B cell (primary cell): ENCODE data around the gene PRPF39. TPM values are rescaled to one million over a fixed set of nuclear protein-coding genes. Genes with fewer than 3 reads are reported as not detected.
"Not testable (repeated sequence)": the region's sequence is repeated elsewhere in the genome, so short reads cannot be mapped to it uniquely, and the experiment has no call there.

Experiments used
- ATAC-seq: fragments of 200-7000 bp; cut with Tn5 transposase; one replicate; pipeline ENCODE4 v1.10.0; 2021; ENCODE audit warnings: low read depth, mild to moderate bottlenecking, moderate number of reproducible peaks, moderate library complexity
- CTCF ChIA-PET: fragments of 350-600 bp; sonication (Branson Sonifier 250); formaldehyde crosslinking; loops from one replicate; lab custom pipeline; 2021; ENCODE audit warnings: antibody characterized with exemption, inconsistent platforms; lab: Charles Lee
- POLR2A ChIA-PET: fragments of 350-600 bp; sonication (Branson Sonifier 250); formaldehyde crosslinking; loops from one replicate; lab custom pipeline; 2021; ENCODE audit warnings: antibody characterized with exemption; lab: Charles Lee
- DNase-seq: peaks from one replicate; pipeline ENCODE4 v3.0.0; 2013
- H2AFZ ChIP-seq: 2 replicates; pipeline ENCODE4 v1.6.1; 2012; ENCODE audit warnings: mild to moderate bottlenecking, low read depth, low read length; ENCODE audit not compliant: insufficient read depth, poor library complexity, severe bottlenecking
- H3K27ac ChIP-seq, 2 donors: 1 replicate in 1 of 2; 2 replicates in 1 of 2; pipeline ENCODE4 v1.5.1; 2012 to 2013; ENCODE audit warnings: low read length in 2 of 2, mild to moderate bottlenecking in 2 of 2, moderate library complexity in 1 of 2
- H3K27me3 ChIP-seq, 4 experiments: fragments of 200-600 bp in 1 of 4; sonication (generic) in 1 of 4; replicated peaks in 1 of 4; 1 replicate in 2 of 4; 2 replicates in 2 of 4; pipeline versions ENCODE4 v1.6.1 to v1.7.0; 2013 to 2016; ENCODE audit warnings: low read length in 3 of 4, mild to moderate bottlenecking in 2 of 4, mixed read lengths in 1 of 4, moderate library complexity in 1 of 4; ENCODE audit not compliant: insufficient read depth in 4 of 4, control insufficient read depth in 3 of 4; ENCODE audit errors: control extremely low read depth in 1 of 4
- H3K36me3 ChIP-seq, 2 experiments: replicated peaks in 1 of 2; 1 replicate in 1 of 2; 2 replicates in 1 of 2; pipeline versions ENCODE4 v1.6.1 to v1.7.1; 2013; ENCODE audit warnings: low read length in 1 of 2; ENCODE audit not compliant: insufficient read depth in 2 of 2, control insufficient read depth in 1 of 2; ENCODE audit errors: control extremely low read depth in 1 of 2, extremely low read depth in 1 of 2
- H3K4me1 ChIP-seq, 2 donors: fragments of 200-600 bp in 1 of 2; sonication (generic) in 1 of 2; 1 replicate in 1 of 2; 2 replicates in 1 of 2; pipeline versions ENCODE4 v1.5.1 to v1.6.1; 2013 to 2017; ENCODE audit warnings: low read length in 2 of 2; ENCODE audit not compliant: control insufficient read depth in 2 of 2, insufficient read depth in 2 of 2
- H3K4me2 ChIP-seq: replicated peaks from 2 replicates; pipeline ENCODE3; 2012; ENCODE audit warnings: mild to moderate bottlenecking, low read depth, low read length; ENCODE audit not compliant: poor library complexity, severe bottlenecking
- H3K4me3 ChIP-seq, 5 experiments: fragments of 200-600 bp in 1 of 5; sonication (generic) in 1 of 5; 1 replicate in 3 of 5; 2 replicates in 2 of 5; pipeline versions ENCODE4 v1.5.1 to v1.7.0; 2011 to 2016; ENCODE audit warnings: low read length in 4 of 5, mild to moderate bottlenecking in 4 of 5, low read depth in 2 of 5, control low read depth in 1 of 5, moderate library complexity in 1 of 5; ENCODE audit not compliant: insufficient read depth in 1 of 5; ENCODE audit errors: control extremely low read depth in 1 of 5, extremely low read depth in 1 of 5
- H3K79me2 ChIP-seq: fragments of 200-600 bp; sonication (generic); one replicate; pipeline ENCODE4 v1.6.0; 2016; ENCODE audit warnings: low read length; ENCODE audit not compliant: control insufficient read depth, insufficient read depth
- H3K9ac ChIP-seq: fragments of 200-600 bp; sonication (generic); 2 replicates; pipeline ENCODE4 v1.6.1; 2017; ENCODE audit warnings: mild to moderate bottlenecking, low read length, moderate library complexity
- H3K9me3 ChIP-seq, 3 donors: one replicate each; pipeline versions ENCODE4 v1.6.1 to v1.7.1; 2013; ENCODE audit warnings: low read length in 2 of 3; ENCODE audit not compliant: control insufficient read depth in 2 of 3, insufficient read depth in 1 of 3; ENCODE audit errors: control extremely low read depth in 1 of 3
- H4K20me1 ChIP-seq: 2 replicates; pipeline ENCODE4 v1.6.0; 2012; ENCODE audit warnings: mild to moderate bottlenecking, low read length; ENCODE audit not compliant: insufficient read depth, control insufficient read depth, poor library complexity, severe bottlenecking
- H3K27ac Mint-ChIP-seq: one replicate; pipeline ENCODE4 v1.8.0; 2021; ENCODE audit warnings: mixed read lengths
- H3K27me3 Mint-ChIP-seq: one replicate; pipeline ENCODE4 v1.8.0; 2021; ENCODE audit warnings: mixed read lengths
- H3K4me1 Mint-ChIP-seq: one replicate; pipeline ENCODE4 v1.8.0; 2021; ENCODE audit warnings: mixed read lengths
- H3K4me3 Mint-ChIP-seq: one replicate; pipeline ENCODE4 v1.8.0; 2021; ENCODE audit warnings: mixed read lengths
- H3K9me3 Mint-ChIP-seq: one replicate; pipeline ENCODE4 v1.8.0; 2022; ENCODE audit warnings: mixed read lengths; ENCODE audit not compliant: insufficient read depth
- CTCF ChIP-seq: fragments of 200-600 bp; IDR thresholded peaks from one replicate; pipeline ENCODE4 v1.8.0; 2022; ENCODE audit warnings: antibody characterized with exemption, mild to moderate bottlenecking
- EZH2 ChIP-seq: IDR thresholded peaks from 2 replicates; pipeline ENCODE4 v1.6.1; 2012; ENCODE audit warnings: borderline replicate concordance, low read depth, mild to moderate bottlenecking, moderate library complexity, low read length; ENCODE audit not compliant: insufficient read depth, poor library complexity, severe bottlenecking
- WGBS: methylation state at CpG from one replicate; pipeline ENCODE4 v1.1.5; 2013; ENCODE audit warnings: missing lambda C conversion rate; ENCODE audit not compliant: insufficient coverage; 5-methylcytosine and 5-hydroxymethylcytosine counted together
- intact Hi-C: fragments of 100-400 bp; cut with micrococcal nuclease; formaldehyde crosslinking; loops from one replicate; pipeline ENCODE4 v1.10.0; 2022
- polyA plus RNA-seq: library from polyadenylated mRNA; depleted of rRNA; stranded (reverse); fragments of >200 nt; gene quantifications from 2 replicates; pipeline ENCODE4 v1.2.3, GENCODE V29; 2012
- total RNA-seq, 2 donors: library from RNA; stranded (reverse); fragments of 120-200 nt in 1 of 2; gene quantifications; 1 replicate in 1 of 2; 2 replicates in 1 of 2; pipeline versions ENCODE4 v1.2.3 to v1.2.4, GENCODE V29; 2013 to 2022

PRPF39 gene
- total and polyA plus RNA-seq, 2 donors (not counting 1 experiment from before 2014, with no cell fraction given): 64.8 to 72.7 TPM

GRCh38 chr14:45136399-45136798 lies 52.5 kb downstream of the PRPF39 start:
- ChIA-PET POLR2A (interaction anchor here (3.0 kb wide), 1 partner anchor 174 kb away, joined by 15 read pairs; the partner anchor contains the start of genes KLHL28 and TOGARAM1), CTCF (interaction anchor here (1.0 to 1.6 kb wide), 2 partner anchors 116 to 132 kb away, joined by 3 read pairs; no protein-coding TSS in a partner anchor)
- Histone ChIP-seq H3K36me3 (no peaks in the 10 kb centered on the region), H3K9ac (peak overlapping the region; percentile 97), H2AFZ (peak overlapping the region; percentile 99), H3K4me1 (peaks cover 23 to 27% of the 10 kb centered on the region in 2 donors), H3K4me2 (peak overlapping the region; percentile 93), H3K27ac (peak overlapping the region in 1 of 2 donors; percentile 85), H4K20me1 (no peaks in the 10 kb centered on the region), H3K9me3 (no peaks in the 10 kb centered on the region), H3K79me2 (peaks cover 66% of the 10 kb centered on the region), H3K4me3 (peak overlapping the region; percentile 79 to 99 (median 90)), H3K27me3 (no peaks in the 10 kb centered on the region)
- 0% methylated on average over 5 of the region's 7 CpGs for WGBS
- Mint-ChIP-seq H3K4me3 (peak overlapping the region; percentile 94), H3K27ac (peak overlapping the region; percentile 99), H3K27me3 (no peaks in the 10 kb centered on the region), H3K9me3 (no peaks in the 10 kb centered on the region), H3K4me1 (peaks cover 41% of the 10 kb centered on the region)
- intact Hi-C loops: loop anchor here (5.0 kb wide), 1 partner anchor 131 kb away; no protein-coding TSS in a partner anchor
- TF ChIP-seq EZH2 (no peak), CTCF (no peak)
- ATAC-seq (no peak), DNase-seq (no peak)

GRCh38 chr14:45140661-45141187 lies 56.8 kb downstream of the PRPF39 start:
- 96% methylated on average over 6 of the region's 6 CpGs for WGBS
- H3K4me3 Mint-ChIP-seq: no peak overlapping the region
- CTCF ChIA-PET: no interaction called here
- Histone ChIP-seq H3K79me2 (peaks cover 68% of the 10 kb centered on the region), H3K27me3 (no peaks in the 10 kb centered on the region), H4K20me1 (no peaks in the 10 kb centered on the region), H3K9ac (no peak overlapping the region), H2AFZ (no peak overlapping the region), H3K27ac (no peak overlapping the region), H3K4me3 (no peak overlapping the region), H3K9me3 (no peaks in the 10 kb centered on the region), H3K4me1 (peaks cover 17 to 21% of the 10 kb centered on the region in 2 donors), H3K4me2 (no peak overlapping the region), H3K36me3 (no peaks in the 10 kb centered on the region)
- intact Hi-C loops: no loop called here
- peaks cover 45% of the 10 kb centered on the region for H3K4me1 Mint-ChIP-seq
- ATAC-seq: no peak
- no peak for DNase-seq
- H3K27ac Mint-ChIP-seq: no peak overlapping the region
- no peaks in the 10 kb centered on the region for H3K27me3 Mint-ChIP-seq
- POLR2A ChIA-PET: no interaction called here
- no peaks in the 10 kb centered on the region for H3K9me3 Mint-ChIP-seq
- no peak for TF ChIP-seq EZH2
- TF ChIP-seq CTCF: no peak

DNA sequence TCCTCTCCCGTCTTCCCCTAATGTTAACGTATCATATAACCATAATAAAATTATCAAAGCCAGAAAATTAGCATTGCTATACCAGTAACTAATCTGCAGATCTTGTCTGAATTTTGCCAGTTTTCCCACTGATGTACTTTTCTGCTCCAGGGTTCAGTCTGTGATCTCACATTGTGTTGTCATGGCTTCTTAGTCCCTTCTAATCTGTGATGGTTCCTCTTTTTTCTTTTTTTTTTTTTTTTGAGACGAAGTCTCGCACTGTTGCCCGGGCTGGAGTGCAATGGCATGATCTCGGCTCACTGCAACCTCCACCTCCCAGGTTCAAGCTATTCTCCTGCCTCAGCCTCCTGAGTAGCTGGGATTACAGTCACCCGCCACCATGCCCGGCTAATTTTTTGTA lies 58.2 kb downstream of the PRPF39 start:
- peaks cover 35% of the 10 kb centered on the region for H3K4me1 Mint-ChIP-seq
- peak overlapping the region; percentile 43 for H3K4me2 ChIP-seq
- CTCF ChIA-PET, H3K4me3 Mint-ChIP-seq, H3K9me3 Mint-ChIP-seq, H4K20me1 ChIP-seq, H3K27ac Mint-ChIP-seq, intact Hi-C loops, H3K4me3 ChIP-seq, H3K36me3 ChIP-seq, H3K27ac ChIP-seq, H3K9ac ChIP-seq, H3K9me3 ChIP-seq, H3K27me3 Mint-ChIP-seq, H3K27me3 ChIP-seq: not testable (repeated sequence)
- WGBS: 95% methylated on average over 3 of the region's 8 CpGs
- peaks cover 10 to 12% of the 10 kb centered on the region in 2 donors for H3K4me1 ChIP-seq
- H2AFZ ChIP-seq: peak overlapping the region; percentile 16
- H3K79me2 ChIP-seq: peaks cover 57% of the 10 kb centered on the region
- peak; percentile 75 for ATAC-seq
- POLR2A ChIA-PET: interaction anchor here (0.6 kb wide), 1 partner anchor 126 kb away, joined by 4 read pairs; no protein-coding TSS in a partner anchor
- DNase-seq: peak; percentile 33
